Natural killer cell (primary cell): ENCODE results near the gene CCDC88C. TPM values are rescaled to one million over a fixed set of nuclear protein-coding genes. Genes with fewer than 3 reads are reported as not detected.

Source experiments
- ATAC-seq, 3 donors: fragments of 150-1000 bp in 2 of 3; fragments of 200-7000 bp in 1 of 3; cut with Tn5 transposase; 1 replicate in 1 of 3; 2 replicates in 2 of 3; pipeline ENCODE4 v1.10.0; 2021; ENCODE audit warnings: mild to moderate bottlenecking in 2 of 3, moderate library complexity in 2 of 3
- DNase-seq, 2 donors: peaks; one replicate each; pipeline versions ENCODE4 v3.0.0 to v3.0.0-alpha.2; 2013 to 2021; ENCODE audit warnings: mixed read lengths in 1 of 2
- H3K27ac ChIP-seq: one replicate; pipeline ENCODE4 v1.5.1; 2013; ENCODE audit warnings: mild to moderate bottlenecking, low read length
- H3K27me3 ChIP-seq: one replicate; pipeline ENCODE4 v1.6.1; 2013; ENCODE audit warnings: low read length; ENCODE audit not compliant: control insufficient read depth, insufficient read depth
- H3K36me3 ChIP-seq: one replicate; pipeline ENCODE4 v1.6.1; 2013; ENCODE audit warnings: low read length; ENCODE audit not compliant: control insufficient read depth, insufficient read depth
- H3K4me1 ChIP-seq: one replicate; pipeline ENCODE4 v1.6.1; 2013; ENCODE audit warnings: low read length; ENCODE audit not compliant: control insufficient read depth, insufficient read depth
- H3K4me3 ChIP-seq: one replicate; pipeline ENCODE4 v1.5.1; 2013; ENCODE audit warnings: low read length
- H3K9me3 ChIP-seq: one replicate; pipeline ENCODE4 v1.6.1; 2013; ENCODE audit warnings: low read length; ENCODE audit not compliant: control insufficient read depth, insufficient read depth
- H3K27ac Mint-ChIP-seq, 2 donors: one replicate each; pipeline ENCODE4 v1.8.0; 2022; ENCODE audit warnings: mild to moderate bottlenecking in 2 of 2, mixed read lengths in 2 of 2, moderate library complexity in 1 of 2
- H3K27me3 Mint-ChIP-seq, 2 donors: one replicate each; pipeline ENCODE4 v1.8.0; 2022; ENCODE audit warnings: low read depth in 2 of 2, mixed read lengths in 2 of 2
- H3K36me3 Mint-ChIP-seq: one replicate; pipeline ENCODE4 v1.8.0; 2022; ENCODE audit warnings: mixed read lengths
- H3K4me1 Mint-ChIP-seq, 2 donors: one replicate each; pipeline ENCODE4 v1.8.0; 2022; ENCODE audit warnings: mixed read lengths in 2 of 2
- H3K4me3 Mint-ChIP-seq: one replicate; pipeline ENCODE4 v1.8.0; 2022; ENCODE audit warnings: mild to moderate bottlenecking, moderate library complexity, mixed read lengths
- H3K9me3 Mint-ChIP-seq, 2 donors: one replicate each; pipeline ENCODE4 v1.8.0; 2022; ENCODE audit warnings: mixed read lengths in 2 of 2
- CTCF ChIP-seq: fragments of 200-600 bp; IDR thresholded peaks from one replicate; pipeline ENCODE4 v1.8.0; 2022; ENCODE audit warnings: antibody characterized with exemption
- WGBS: methylation state at CpG from one replicate; pipeline ENCODE4 v1.1.7; 2013; ENCODE audit warnings: missing lambda C conversion rate; ENCODE audit not compliant: insufficient coverage; 5-methylcytosine and 5-hydroxymethylcytosine counted together
- intact Hi-C: fragments of 100-400 bp; cut with micrococcal nuclease; formaldehyde crosslinking; loops from one replicate; pipeline ENCODE4 v1.14.2; 2022
- total RNA-seq, 4 donors: library from RNA; stranded (reverse); fragments of 120-200 nt in 1 of 4; gene quantifications; one replicate each; pipeline versions ENCODE4 v1.2.3 to v1.2.4, GENCODE V29; 2013 to 2022

CCDC88C gene
- total RNA-seq, 3 donors from 2014 or later (not counting 1 experiment from before 2014, with no cell fraction given), result 432 to 516 (median 438) TPM

GRCh38 chr14:91264151-91265150 lies 153.2 kb downstream of the CCDC88C start:
- Mint-ChIP-seq H3K27ac (peak overlapping the region; percentile 77 to 88), H3K4me1 (peaks cover 62 to 70% of the 10 kb centered on the region in 2 donors), H3K27me3 (no peaks in the 10 kb centered on the region), H3K4me3 (peak overlapping the region; percentile 82), H3K36me3 (no peaks in the 10 kb centered on the region), H3K9me3 (no peaks in the 10 kb centered on the region)
- Histone ChIP-seq H3K4me1 (peaks cover 46% of the 10 kb centered on the region), H3K27ac (peak overlapping the region; percentile 56), H3K9me3 (no peaks in the 10 kb centered on the region), H3K27me3 (no peaks in the 10 kb centered on the region), H3K36me3 (peaks cover 4% of the 10 kb centered on the region), H3K4me3 (peak overlapping the region; percentile 43)
- intact Hi-C loops, result no loop called here
- 12% methylated on average over 68 of the region's 69 CpGs for WGBS
- ATAC-seq, result peak; percentile 47 to 57 (median 47)
- TF ChIP-seq CTCF, result no peak
- peak in 1 of 2 donors; percentile 58 for DNase-seq

GRCh38 chr14:91263329-91263728 lies 154.3 kb downstream of the CCDC88C start:
- intact Hi-C loops, result no loop called here
- H3K27ac Mint-ChIP-seq, result peak overlapping the region; percentile 65 to 88
- Histone ChIP-seq H3K36me3 (peaks cover 1% of the 10 kb centered on the region), H3K9me3 (no peaks in the 10 kb centered on the region), H3K27ac (no peak overlapping the region), H3K4me1 (peaks cover 46% of the 10 kb centered on the region), H3K4me3 (peak overlapping the region; percentile 43), H3K27me3 (no peaks in the 10 kb centered on the region)
- no peak for TF ChIP-seq CTCF
- no peak for ATAC-seq
- peaks cover 54 to 67% of the 10 kb centered on the region in 2 donors for H3K4me1 Mint-ChIP-seq
- H3K9me3 Mint-ChIP-seq, result no peaks in the 10 kb centered on the region
- WGBS, result 98% methylated on average over 2 of the region's 2 CpGs
- no peaks in the 10 kb centered on the region for H3K27me3 Mint-ChIP-seq
- DNase-seq, result no peak
- peak overlapping the region; percentile 79 for H3K4me3 Mint-ChIP-seq
- H3K36me3 Mint-ChIP-seq, result no peaks in the 10 kb centered on the region

- WGBS, result 90% methylated on average over 11 of the region's 11 CpGs
- intact Hi-C loops, result loop anchor here (1.0 to 2.0 kb wide), 2 partner anchors 19 to 33 kb away; no protein-coding TSS in a partner anchor
Observed at GRCh38 chr14:91261986-91262549, 155.6 kb downstream of the CCDC88C start.

More at GRCh38 chr14:91261986-91262549, 155.6 kb downstream of the CCDC88C start:
- DNase-seq (no peak), ATAC-seq (no peak)
- H3K4me1 ChIP-seq, result peaks cover 46% of the 10 kb centered on the region
- no peaks in the 10 kb centered on the region for H3K27me3 Mint-ChIP-seq
- no peak for TF ChIP-seq CTCF
- peak overlapping the region; percentile 31 for H3K27ac ChIP-seq
- H3K36me3 ChIP-seq, result no peaks in the 10 kb centered on the region
- H3K27ac Mint-ChIP-seq, result peak overlapping the region; percentile 73 to 88
- no peaks in the 10 kb centered on the region for H3K27me3 ChIP-seq
- no peaks in the 10 kb centered on the region for H3K36me3 Mint-ChIP-seq
- no peak overlapping the region for H3K4me3 ChIP-seq
- peak overlapping the region; percentile 29 for H3K4me3 Mint-ChIP-seq
- H3K9me3 ChIP-seq, result no peaks in the 10 kb centered on the region
- no peaks in the 10 kb centered on the region for H3K9me3 Mint-ChIP-seq
- peaks cover 52 to 68% of the 10 kb centered on the region in 2 donors for H3K4me1 Mint-ChIP-seq
